ENCODE measurements around the gene STIM1.
"Not testable (repeated sequence)": the region's sequence is repeated elsewhere in the genome, so short reads cannot be mapped to it uniquely, and the experiment has no call there.

STIM1 gene

DNA sequence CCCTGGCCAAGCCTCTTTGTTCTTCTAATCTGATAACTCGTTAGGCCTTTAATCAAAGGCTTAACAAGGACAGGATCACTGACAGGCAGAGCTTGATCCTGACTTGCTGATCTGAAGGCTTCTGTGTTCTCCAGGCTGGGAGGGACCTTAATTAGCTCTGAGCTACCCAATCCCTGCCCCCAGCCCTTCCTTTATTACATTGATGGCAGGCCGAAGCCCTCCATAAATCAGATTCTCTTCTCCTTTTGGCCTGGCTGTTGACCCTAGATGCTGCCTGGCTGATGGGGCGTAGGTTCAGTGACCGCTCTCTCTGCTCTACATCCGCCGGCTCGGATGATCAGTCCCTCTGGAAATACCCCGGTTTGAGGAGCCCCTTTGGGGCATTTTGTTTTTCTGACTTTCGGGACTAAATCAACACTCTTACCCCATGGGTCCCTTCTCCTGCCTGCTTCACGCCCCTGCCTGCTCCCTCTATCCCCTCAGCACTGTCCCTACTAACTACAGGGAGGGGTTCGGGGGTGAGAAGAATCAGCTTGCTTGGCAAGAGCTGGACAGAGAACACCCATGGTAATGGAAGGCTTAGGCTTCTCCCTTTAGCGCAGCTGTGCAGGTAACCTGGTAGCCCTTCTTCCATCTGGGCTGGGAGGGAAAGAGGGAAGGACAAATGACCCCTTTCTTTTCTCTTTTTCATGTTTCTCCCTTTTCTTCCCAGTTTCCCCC lies 229.1 kb downstream of the STIM1 start:
- DNase-seq: no peak

DNA sequence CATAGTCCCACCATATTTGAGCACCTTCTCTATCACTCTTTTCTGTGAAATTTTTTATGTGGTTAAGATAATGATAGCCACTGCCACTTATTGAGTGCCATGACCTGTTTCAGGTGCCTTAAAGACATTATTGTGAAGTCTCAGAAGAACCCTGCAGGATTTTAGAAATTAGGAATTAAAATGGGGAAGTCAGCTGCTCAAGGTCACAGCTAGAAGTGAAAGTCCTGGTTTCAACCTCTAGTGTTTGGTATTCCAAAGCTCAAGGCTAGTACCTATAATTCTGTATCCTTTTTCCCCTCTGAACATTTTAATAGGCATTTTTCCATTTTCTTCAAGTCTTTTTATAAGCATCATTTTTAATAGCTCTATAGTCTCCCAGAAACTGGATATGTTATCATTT lies 230.1 kb downstream of the STIM1 start:
- no peak for DNase-seq

DNA sequence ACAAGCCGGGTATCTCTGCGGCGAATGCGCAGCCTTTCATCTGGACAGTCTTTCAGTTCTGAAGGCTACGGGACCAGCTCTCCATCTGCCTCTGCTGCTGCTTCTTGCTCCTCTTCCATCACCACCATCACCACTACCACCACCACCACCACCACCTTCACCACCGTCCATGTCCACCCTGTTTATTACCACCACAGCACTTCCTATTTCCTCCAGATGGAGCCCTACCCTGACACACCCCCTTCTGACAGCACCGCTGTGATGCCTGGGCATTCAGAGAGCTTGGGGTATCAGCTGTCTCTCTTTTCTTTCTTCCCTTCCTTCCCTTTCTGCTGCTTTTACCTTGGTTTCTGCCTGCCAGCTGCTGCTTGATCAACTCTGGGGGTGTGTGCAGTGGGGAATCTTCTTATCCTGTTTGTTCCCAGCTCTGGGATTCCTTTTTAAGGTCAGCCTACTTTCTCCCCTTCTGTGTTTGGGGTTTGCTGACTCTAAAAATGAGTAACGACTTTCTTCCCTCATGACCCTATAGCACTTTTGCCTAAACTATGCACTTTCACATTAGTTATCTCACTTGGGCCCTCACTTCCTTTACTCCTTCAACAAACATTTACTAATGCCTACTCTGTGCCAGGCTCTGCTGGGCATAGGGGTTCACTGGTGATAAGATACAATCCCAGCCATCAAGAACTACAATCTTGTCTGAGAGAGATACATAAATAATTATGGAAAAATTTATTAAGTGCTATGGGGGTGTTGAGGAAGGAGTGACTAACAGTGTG lies 231.3 kb downstream of the STIM1 start:
- no peak for DNase-seq

DNA sequence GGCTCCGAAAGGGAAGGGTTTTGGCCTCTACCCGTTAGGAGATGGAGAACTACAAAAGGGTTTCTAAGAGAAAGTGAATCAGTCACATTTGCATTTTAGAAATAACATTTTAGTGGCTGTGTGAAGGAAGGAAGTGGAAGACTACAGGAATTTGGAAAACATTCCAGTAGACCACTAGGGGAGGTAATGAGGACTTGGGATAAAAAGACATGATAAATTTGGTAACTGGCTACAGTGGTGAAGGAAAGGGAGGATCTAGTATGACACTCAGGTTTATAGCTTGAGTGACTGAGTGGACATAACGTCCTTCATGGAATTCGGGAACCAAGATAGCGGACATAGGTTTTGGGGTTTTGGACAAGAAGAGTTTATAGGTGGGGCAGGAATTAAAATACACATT lies 232.1 kb downstream of the STIM1 start:
- DNase-seq: no peak

DNA sequence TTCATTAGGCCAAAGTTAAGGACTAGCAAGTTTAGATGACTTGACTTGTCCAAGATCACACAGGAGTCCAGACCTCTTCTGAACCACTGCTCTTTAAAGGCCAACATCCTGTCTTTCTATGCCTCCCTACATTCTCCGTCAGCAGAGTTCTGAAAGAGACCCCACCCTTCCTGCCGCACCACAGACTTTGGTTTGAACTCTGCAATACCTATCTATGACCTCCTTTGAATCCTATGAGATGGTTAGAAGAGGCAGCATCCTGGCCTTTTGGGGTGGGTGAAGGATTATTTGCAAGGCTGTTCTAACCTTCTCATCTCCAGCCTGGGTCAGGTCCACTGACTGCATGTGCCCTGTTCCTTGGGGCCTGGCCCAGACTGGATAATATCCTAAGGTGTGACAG lies 234.8 kb downstream of the STIM1 start:
- DNase-seq: no peak

DNA sequence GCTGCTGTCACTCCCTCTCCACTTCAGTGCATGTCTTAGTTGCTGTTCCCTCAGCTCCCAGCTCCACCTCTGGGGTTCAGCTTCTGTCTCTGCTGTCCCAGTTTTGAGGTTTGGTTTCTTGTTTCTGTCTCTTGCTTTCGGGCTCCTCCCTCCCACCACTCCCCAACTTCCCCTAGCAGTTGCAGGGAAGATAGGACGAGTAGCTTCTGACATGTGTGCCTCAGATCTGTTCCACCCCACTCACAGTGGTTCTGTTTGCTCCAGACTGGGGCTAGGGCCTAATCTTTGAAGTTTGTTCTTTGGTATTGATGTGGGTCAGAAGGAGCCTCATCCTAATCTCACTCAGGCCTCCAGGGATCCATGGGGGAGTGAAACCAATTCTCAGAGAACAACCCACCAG lies 236.6 kb downstream of the STIM1 start:
- no peak for DNase-seq

DNA sequence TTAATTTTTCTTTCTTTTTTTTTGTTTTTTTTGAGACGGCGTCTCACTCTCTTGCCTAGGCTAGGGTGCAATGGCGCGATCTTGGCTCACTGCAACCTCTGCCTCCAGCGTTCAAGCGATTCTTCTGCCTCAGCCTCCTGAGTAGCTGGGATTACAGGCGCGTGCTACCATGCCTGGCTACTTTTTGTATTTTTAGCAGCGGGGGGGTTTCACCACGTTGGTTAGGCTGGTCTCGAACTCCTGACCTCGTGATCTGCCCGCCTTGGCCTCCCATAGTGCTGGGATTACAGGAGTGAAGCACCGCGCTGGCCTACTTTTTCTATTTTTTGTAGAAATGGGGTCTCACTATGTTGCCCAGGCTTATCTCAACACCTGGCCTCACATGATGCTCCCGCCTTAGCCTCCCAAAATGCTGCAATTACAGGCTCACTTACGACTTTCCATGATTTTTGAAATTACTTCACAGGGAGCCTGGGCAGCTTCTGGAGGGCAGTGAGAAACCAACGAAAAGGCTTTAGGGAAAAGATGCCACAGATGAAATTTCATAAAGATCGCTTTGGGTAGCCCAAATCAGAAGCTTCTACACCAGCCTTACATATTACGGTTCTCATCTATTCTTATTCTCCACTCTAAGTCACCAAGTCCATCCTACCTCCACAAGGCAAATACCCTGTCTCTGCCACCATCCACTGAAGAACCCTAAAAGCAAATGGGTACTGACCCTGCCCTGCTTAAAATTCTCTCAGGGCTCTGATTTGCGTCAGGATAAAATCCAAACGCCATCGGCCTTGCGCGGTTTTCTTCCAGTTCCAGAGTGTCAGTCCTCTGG lies 238.3 kb downstream of the STIM1 start:
- DNase-seq: no peak

DNA sequence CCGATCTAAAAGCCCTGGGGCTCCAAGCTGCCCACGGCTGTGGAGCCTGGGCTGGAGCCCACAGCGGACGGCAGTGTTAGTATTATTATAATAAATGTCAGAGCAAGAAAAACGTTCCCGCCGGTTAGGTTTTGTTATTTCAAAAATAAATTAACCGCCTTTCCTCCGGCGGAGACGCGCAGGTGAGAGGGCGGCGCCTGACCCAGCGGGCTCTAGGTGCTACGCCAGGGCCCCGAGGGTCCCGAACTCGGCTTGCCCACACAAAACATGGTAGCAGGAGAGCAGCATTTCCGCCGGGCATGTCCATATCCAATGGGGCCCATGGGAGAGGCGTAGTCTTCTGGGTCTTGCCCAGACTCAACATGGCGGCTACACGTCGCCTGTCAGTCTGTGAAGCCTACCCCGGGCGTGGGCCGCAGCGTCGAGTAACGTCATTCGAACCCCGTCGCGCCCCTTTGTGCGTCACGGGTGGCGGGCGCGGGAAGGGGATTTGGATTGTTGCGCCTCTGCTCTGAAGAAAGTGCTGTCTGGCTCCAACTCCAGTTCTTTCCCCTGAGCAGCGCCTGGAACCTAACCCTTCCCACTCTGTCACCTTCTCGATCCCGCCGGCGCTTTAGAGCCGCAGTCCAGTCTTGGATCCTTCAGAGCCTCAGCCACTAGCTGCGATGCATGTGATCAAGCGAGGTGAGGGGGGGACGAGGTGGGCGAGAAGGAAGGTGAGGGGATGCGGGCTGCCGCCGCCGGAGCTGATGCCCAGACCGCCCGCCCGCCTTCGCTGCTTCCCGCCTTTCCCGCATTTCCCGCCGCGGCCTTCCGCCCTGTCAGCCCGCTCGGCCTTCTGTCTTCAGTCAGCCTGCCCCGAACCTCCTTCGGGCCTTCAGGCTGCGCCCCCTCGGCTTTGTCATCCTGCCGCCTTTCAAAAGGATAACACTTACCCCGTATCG lies 239.2 kb downstream of the STIM1 start, which contains the start of gene RRM1:
RRM1 (plus strand) TSS at position 452 of the 944 bp plus-strand sequence; CDS start at position 666, 214 bp downstream.
- DNase-seq: peak; percentile 84

DNA sequence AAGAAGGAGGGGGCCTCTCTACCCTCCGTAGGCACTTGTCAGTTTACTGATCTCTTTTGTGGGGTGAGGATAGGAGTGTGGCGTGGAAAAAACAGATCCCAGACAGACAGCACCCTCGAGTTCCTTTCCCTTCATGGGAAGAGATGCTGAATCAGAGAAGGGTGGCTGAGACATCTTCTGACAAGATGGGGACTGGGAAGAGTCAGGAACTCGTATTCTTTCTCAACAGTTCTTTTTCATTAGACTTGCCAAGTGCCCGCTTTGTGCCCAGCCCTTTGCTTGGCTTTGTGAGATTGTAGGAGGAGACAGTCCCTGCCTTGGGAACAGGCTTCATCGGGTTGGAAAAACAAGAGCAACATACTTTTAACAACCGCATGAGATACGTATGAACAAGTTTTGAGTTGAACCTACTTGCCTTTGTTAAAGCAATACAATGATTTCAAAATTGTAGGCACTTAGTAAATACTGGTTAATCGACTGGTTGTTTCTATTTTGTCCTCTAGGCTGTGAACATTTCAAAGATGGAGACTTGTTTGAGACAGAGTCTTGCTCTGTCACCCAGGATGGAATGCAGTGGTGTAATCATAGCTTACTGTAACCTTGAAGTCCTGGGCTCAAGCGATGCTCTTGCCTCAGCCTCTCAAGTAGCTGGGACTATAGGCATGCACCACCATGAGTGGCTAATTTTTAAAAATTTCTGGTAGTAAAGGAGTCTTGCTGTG lies 240.2 kb downstream of the STIM1 start:
- no peak for DNase-seq

DNA sequence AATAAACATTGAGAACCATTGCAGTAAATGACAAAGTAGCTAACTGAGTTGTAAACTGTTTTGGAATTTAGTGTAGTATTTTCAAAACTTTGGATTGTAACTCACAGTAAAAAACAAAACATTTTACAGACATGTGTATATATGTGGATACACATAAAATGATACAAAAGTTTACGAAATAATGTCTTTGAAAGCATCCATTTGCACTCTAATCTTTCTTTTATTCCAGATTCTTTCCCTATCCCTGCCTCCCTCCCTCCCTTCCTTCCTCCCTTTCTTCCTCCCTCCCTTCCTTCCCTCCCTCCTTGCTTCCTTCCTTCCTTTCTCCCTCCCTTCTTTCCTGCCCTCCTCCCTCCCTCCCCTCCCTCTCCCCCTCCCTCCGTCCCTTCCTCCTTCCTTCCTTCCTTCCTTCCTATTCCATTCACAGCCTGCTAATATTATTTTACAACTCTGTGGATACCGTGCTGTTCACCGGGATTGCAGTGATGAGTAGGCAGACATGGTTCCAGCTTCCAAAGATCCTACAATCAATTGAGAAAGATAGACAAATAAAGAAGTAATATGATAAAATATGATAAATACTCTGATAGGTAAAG lies 242.7 kb downstream of the STIM1 start:
- DNase-seq: no peak

DNA sequence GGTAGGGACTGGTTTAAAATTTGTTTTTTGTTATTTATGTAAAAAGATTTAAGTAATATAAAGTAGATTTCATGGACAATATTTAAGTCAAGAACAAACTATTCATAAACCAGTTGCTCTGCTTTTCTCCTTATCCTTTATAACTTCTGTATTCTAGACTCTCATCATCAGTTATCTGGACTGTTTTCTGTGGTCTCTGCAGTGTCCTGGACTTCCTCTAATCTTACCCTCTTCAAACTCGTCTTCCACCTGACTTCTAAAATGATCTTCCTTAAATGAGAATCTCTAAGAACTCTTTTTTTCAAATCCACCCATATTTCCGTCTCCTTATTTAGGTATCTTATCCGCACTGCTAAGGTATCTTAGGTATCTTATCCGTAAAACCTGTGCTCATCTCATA lies 247.2 kb downstream of the STIM1 start:
- no peak for DNase-seq

DNA sequence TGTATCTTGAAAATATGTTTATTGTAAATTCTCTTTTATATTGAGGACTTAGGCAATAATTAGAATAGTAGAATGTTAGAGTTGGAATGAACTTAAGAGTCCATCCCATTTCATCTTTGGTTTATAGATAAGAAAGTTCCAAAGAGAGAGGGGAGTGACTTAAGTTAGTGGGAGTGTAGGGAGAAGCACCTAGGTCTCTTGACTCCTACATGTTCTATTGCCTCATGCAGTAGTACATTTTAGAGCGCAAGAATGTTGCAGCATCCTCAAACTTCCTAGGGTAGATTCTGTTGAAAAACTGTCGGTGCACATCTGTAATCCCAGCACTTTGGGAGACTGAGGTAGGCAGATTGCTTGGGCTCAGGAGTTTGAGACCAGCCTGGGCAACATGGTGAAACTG lies 247.8 kb downstream of the STIM1 start:
- no peak for DNase-seq

DNA sequence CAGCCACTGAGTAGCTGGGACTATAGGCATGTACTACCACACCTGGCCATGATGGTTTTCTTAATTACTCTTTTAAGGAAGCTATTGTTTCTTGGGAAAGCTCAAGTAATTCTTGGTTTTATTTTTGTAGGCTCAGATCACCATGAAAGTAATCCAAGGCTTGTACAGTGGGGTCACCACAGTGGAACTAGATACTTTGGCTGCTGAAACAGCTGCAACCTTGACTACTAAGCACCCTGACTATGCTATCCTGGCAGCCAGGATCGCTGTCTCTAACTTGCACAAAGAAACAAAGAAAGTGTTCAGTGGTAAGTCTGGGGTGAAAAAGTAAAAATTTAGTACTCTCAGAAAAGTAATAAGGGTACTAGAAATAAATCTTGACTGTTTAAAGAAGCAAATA lies 250.5 kb downstream of the STIM1 start:
- DNase-seq: no peak

DNA sequence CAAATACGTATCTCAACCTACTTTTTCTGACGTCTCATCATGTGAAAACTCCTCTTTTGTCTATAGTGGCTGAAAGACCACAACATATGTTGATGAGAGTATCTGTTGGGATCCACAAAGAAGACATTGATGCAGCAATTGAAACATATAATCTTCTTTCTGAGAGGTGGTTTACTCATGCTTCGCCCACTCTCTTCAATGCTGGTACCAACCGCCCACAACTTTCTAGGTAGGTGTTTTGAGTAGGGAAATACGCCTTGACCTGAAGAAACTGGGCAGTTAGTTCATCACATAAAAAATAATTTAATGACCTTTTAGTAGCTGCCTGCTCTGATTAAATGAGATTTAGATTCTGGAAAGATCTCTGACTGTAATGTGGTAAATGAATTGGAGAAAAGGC lies 256.4 kb downstream of the STIM1 start:
- DNase-seq: no peak

DNA sequence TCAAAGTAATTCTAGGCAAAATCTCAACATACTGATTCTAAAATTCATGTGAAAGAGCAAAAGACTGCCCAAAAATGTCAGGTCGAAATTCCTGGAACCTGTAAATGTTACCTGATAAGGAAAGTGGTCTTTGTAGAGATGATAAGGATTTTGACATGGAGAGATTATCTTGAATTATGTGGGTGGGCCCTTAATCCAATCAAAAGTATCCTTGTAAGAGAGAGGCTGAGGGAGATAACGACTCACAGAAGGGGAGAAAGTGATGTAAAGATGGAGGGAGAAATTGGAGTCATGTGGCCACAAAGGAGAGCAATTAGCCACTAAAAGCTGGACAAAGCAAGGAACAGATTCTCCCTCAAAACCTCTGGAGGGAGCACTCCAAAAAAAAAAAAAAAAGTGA lies 259.7 kb downstream of the STIM1 start:
- DNase-seq: no peak

DNA sequence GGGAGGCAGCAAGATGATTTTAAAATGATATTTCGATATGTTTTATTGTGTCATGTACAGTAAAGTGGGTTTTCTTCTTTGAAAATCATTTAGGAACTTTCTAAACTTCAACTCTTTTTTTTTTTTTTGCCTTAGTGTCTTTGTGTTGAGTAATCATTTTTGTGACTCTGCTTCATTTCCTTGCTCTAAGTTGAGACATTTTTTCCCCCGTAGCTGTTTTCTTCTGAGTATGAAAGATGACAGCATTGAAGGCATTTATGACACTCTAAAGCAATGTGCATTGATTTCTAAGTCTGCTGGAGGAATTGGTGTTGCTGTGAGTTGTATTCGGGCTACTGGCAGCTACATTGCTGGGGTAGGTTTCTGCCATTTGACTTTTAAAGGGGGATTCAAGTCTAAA lies 262.6 kb downstream of the STIM1 start:
- no peak for DNase-seq

DNA sequence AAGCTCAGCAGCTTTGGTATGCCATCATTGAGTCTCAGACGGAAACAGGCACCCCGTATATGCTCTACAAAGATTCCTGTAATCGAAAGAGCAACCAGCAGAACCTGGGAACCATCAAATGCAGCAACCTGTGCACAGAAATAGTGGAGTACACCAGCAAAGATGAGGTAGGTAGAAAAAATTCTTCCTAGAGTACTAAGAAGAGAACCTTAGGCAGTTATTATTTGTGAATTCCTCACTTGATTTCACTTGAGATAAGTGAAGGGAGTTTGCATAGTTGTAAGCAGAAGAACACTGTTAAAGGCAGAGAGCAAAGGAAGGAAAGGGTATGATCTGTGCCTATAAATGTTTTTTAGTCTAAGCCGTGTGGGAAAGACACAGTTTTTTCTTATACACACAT lies 267.8 kb downstream of the STIM1 start:
- DNase-seq: no peak

DNA sequence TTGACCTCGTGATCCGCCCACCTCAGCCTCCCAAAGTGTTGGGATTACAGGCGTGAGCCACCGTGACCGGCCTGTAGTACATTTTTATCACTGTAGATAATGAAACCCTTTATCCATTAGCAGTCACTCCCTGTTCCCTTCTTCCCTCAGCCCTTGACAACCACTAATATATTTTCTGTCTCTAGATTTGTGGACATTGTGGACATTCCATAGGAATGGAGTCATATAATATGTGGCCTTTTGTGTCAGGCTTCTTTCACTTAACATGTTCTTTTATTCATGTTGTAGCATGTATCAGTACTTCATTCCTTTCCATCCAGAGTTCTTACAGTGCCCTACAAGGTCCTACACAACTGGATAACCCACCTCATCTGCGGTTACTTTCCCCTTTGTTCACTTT lies 269.7 kb downstream of the STIM1 start:
- no peak for DNase-seq

DNA sequence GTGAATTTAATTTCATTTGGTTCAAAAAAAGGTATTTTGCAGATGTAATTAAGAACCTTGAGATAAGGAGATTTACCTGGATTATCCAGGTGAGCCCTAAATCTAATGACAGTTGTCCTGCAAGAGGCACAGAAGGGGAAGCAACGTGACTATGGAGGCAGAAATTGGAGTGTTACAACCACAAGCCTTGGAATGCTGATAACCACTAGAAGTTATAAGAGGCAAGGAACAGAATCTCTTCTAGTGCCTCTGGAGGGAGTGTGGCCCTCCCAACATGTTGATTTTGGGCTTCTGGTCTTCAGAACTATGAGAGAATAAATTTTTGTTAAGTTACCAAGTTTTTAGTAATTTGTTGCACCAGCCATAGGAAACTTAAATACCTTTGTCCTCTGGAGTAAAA lies 271.9 kb downstream of the STIM1 start:
- no peak for DNase-seq

DNA sequence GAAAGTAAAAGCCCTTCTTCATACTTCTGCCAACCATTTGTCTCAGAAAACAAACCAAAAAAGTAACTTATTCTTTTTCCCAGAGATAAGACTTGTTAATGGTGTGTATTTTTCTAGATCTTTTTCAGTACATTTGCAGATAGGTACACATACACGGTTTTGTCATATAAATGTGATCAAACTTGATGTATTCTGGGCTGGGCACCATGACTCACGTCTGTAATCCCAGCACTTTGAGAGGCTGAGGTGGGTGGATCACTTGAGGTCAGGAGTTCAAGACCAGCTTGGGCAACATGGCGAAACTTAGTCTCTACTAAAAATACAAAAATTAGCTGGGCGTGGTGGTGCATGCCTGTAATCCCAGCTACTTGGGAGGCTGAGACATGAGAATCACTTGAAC lies 274.8 kb downstream of the STIM1 start:
- not testable (repeated sequence) for DNase-seq

DNA sequence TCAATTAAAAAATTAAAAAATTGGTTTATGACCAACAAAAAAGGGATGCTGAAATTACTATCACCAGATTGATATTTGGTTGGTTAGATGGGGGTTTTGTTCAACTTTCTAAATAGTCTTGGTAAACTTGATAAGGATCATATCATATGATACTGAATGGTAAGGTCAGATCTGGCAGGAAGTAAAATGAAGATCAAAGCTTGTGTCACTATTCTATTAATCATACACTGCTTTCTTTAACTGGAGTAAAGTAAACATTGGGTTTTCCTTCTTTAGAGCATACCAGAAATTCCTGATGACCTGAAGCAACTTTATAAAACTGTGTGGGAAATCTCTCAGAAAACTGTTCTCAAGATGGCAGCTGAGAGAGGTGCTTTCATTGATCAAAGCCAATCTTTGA lies 279.3 kb downstream of the STIM1 start:
- DNase-seq: no peak

Measured in NK-92 treated with Interleukin-12 subunit alpha and Interleukin-12 subunit beta, amount 100 ng/mL, for 24 hours (cell line).